ENCODE results near the gene CADM4. TPM values are rescaled to one million over a fixed set of nuclear protein-coding genes. Genes with fewer than 3 reads are reported as not detected.

Gene CADM4
- total and polyA plus RNA-seq, 2 donors (not counting 1 experiment from before 2014, with no cell fraction given), result 1.5 TPM

GRCh38 chr19:43687660-43687997 is 48.0 kb upstream of the CADM4 start:
- Histone ChIP-seq H3K4me3 (replicated peaks in 1 of 4; ENCODE audit: control extremely low read depth in 1 of 4, insufficient read depth in 1 of 4, low read depth in 3 of 4, low read length in 4 of 4) (no peak overlapping the region), H4K20me1 (ENCODE audit: control insufficient read depth, extremely low read depth, insufficient read depth, low read length) (no peaks in the 10 kb centered on the region), H3K27me3 (ENCODE audit: control insufficient read depth, insufficient read depth, low read length) (no peaks in the 10 kb centered on the region), H3K9me3 (ENCODE audit: control insufficient read depth, insufficient read depth, low read depth, low read length) (no peaks in the 10 kb centered on the region), H3K36me3 (ENCODE audit: control insufficient read depth, insufficient read depth, low read length) (no peaks in the 10 kb centered on the region), H3K4me1 (ENCODE audit: control insufficient read depth, extremely low read depth, insufficient read depth, low read length) (no peaks in the 10 kb centered on the region), H3K79me2 (ENCODE audit: control insufficient read depth, insufficient read depth, low read length) (no peaks in the 10 kb centered on the region), H3K27ac (ENCODE audit: insufficient read depth, low read length) (no peak overlapping the region), H2AFZ (ENCODE audit: low read length) (no peak overlapping the region), H3K4me2 (ENCODE audit: extremely low read depth, insufficient read depth, low read length) (no peak overlapping the region), H3K9ac (ENCODE audit: insufficient read depth, low read length) (no peak overlapping the region)
- no peak for TF ChIP-seq EZH2 (IDR thresholded peaks at IDR 0.05; ENCODE audit: low read length, missing control alignments)
- no peak for DNase-seq (ENCODE audit: low read depth in 2 of 2)

GRCh38 chr19:43684326-43684725 is 44.7 kb upstream of the CADM4 start:
- no peak for DNase-seq (ENCODE audit: low read depth in 2 of 2)
- Histone ChIP-seq H3K27me3 (ENCODE audit: control insufficient read depth, insufficient read depth, low read length) (no peaks in the 10 kb centered on the region), H3K79me2 (ENCODE audit: control insufficient read depth, insufficient read depth, low read length) (no peaks in the 10 kb centered on the region), H4K20me1 (ENCODE audit: control insufficient read depth, extremely low read depth, insufficient read depth, low read length) (no peaks in the 10 kb centered on the region), H3K4me3 (replicated peaks in 1 of 4; ENCODE audit: control extremely low read depth in 1 of 4, insufficient read depth in 1 of 4, low read depth in 3 of 4, low read length in 4 of 4) (no peak overlapping the region), H3K4me2 (ENCODE audit: extremely low read depth, insufficient read depth, low read length) (no peak overlapping the region), H3K36me3 (ENCODE audit: control insufficient read depth, insufficient read depth, low read length) (no peaks in the 10 kb centered on the region), H3K9me3 (ENCODE audit: control insufficient read depth, insufficient read depth, low read depth, low read length) (no peaks in the 10 kb centered on the region), H3K9ac (ENCODE audit: insufficient read depth, low read length) (no peak overlapping the region), H3K4me1 (ENCODE audit: control insufficient read depth, extremely low read depth, insufficient read depth, low read length) (no peaks in the 10 kb centered on the region), H3K27ac (ENCODE audit: insufficient read depth, low read length) (no peak overlapping the region), H2AFZ (ENCODE audit: low read length) (no peak overlapping the region)
- no peak for TF ChIP-seq CTCF (conservative IDR thresholded peaks at IDR 0.05 in 1 of 2, IDR thresholded peaks at IDR 0.05 in 1 of 2; ENCODE audit: low read depth in 1 of 2, low read length in 2 of 2)
- no peak for TF ChIP-seq EZH2 (IDR thresholded peaks at IDR 0.05; ENCODE audit: low read length, missing control alignments)

- Histone ChIP-seq H3K4me2 (ENCODE audit: extremely low read depth, insufficient read depth, low read length) (no peak overlapping the region), H3K4me3 (replicated peaks in 1 of 4; ENCODE audit: control extremely low read depth in 1 of 4, insufficient read depth in 1 of 4, low read depth in 3 of 4, low read length in 4 of 4) (no peak overlapping the region), H2AFZ (ENCODE audit: low read length) (no peak overlapping the region), H3K36me3 (ENCODE audit: control insufficient read depth, insufficient read depth, low read length) (no peaks in the 10 kb centered on the region), H3K79me2 (ENCODE audit: control insufficient read depth, insufficient read depth, low read length) (no peaks in the 10 kb centered on the region), H3K4me1 (ENCODE audit: control insufficient read depth, extremely low read depth, insufficient read depth, low read length) (no peaks in the 10 kb centered on the region), H3K27me3 (ENCODE audit: control insufficient read depth, insufficient read depth, low read length) (no peaks in the 10 kb centered on the region), H3K27ac (ENCODE audit: insufficient read depth, low read length) (no peak overlapping the region), H3K9me3 (ENCODE audit: control insufficient read depth, insufficient read depth, low read depth, low read length) (no peaks in the 10 kb centered on the region), H3K9ac (ENCODE audit: insufficient read depth, low read length) (no peak overlapping the region), H4K20me1 (ENCODE audit: control insufficient read depth, extremely low read depth, insufficient read depth, low read length) (no peaks in the 10 kb centered on the region)
- TF ChIP-seq CTCF (conservative IDR thresholded peaks at IDR 0.05 in 1 of 2, IDR thresholded peaks at IDR 0.05 in 1 of 2; ENCODE audit: low read depth in 1 of 2, low read length in 2 of 2) (no peak), EZH2 (IDR thresholded peaks at IDR 0.05; ENCODE audit: low read length, missing control alignments) (no peak)
- no peak for DNase-seq (ENCODE audit: low read depth in 2 of 2)
Observed at GRCh38 chr19:43683905-43684304, 44.3 kb upstream of the CADM4 start.

All from fibroblast of lung (primary cell).